ENCODE measurements around the gene CIRBP. TPM values are rescaled to one million over a fixed set of nuclear protein-coding genes. Genes with fewer than 3 reads are reported as not detected.

The CIRBP gene
- total and polyA plus RNA-seq, 9 of the 15 experiments (the other 6 are each of a cell fraction or from before 2014, with no cell fraction given), result 20.5 to 327 (median 176) TPM

- TF ChIP-seq, protein P1, sequence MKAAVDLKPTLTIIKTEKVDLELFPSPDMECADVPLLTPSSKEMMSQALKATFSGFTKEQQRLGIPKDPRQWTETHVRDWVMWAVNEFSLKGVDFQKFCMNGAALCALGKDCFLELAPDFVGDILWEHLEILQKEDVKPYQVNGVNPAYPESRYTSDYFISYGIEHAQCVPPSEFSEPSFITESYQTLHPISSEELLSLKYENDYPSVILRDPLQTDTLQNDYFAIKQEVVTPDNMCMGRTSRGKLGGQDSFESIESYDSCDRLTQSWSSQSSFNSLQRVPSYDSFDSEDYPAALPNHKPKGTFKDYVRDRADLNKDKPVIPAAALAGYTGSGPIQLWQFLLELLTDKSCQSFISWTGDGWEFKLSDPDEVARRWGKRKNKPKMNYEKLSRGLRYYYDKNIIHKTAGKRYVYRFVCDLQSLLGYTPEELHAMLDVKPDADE (conservative IDR thresholded peaks at IDR 0.05; ENCODE audit: control insufficient read depth, low read depth, low read length), result peak; percentile 30; the same call in 1 of the 2 replicates
- TF ChIP-seq SMAD4 (CRISPR knock-in tag; conservative IDR thresholded peaks at IDR 0.05) (peak; percentile 77), HMGN3 (IDR thresholded peaks at IDR 0.05; ENCODE audit: borderline replicate concordance, extremely low read depth, insufficient read length, low read depth, low read length) (peak; percentile 84), MYC (IDR thresholded peaks at IDR 0.05; ENCODE audit: low read depth, low read length) (0 out of 2 replicates have a peak, but pooled peaks have one; percentile 14), MYC (CRISPR knock-in tag; IDR thresholded peaks at IDR 0.05; ENCODE audit: borderline replicate concordance, low read depth) (no peak), KLF10 (CRISPR knock-in tag; IDR thresholded peaks at IDR 0.05) (no peak), SRSF1 (IDR thresholded peaks at IDR 0.05; ENCODE audit: low read depth, low read length) (no peak), NCOA6 (IDR thresholded peaks at IDR 0.05) (no peak), GABPA (tag; conservative IDR thresholded peaks at IDR 0.05; ENCODE audit: low read depth) (peak; percentile 45), GATAD2B (IDR thresholded peaks at IDR 0.05; ENCODE audit: borderline replicate concordance) (peak; percentile 89; the same call in 1 of the 2 replicates), CREB3L1 (IDR thresholded peaks at IDR 0.05; ENCODE audit: borderline replicate concordance, low read depth) (no peak), NFIX (CRISPR knock-in tag; IDR thresholded peaks at IDR 0.05; ENCODE audit: low read depth) (no peak), MAZ (CRISPR knock-in tag; conservative IDR thresholded peaks at IDR 0.05 in 1 of 2, IDR thresholded peaks at IDR 0.05 in 1 of 2) (0 out of 4 replicates have a peak, but pooled peaks of 1 of the 2 experiments have one; percentile 18)
- TF ChIP-seq, protein P2, sequence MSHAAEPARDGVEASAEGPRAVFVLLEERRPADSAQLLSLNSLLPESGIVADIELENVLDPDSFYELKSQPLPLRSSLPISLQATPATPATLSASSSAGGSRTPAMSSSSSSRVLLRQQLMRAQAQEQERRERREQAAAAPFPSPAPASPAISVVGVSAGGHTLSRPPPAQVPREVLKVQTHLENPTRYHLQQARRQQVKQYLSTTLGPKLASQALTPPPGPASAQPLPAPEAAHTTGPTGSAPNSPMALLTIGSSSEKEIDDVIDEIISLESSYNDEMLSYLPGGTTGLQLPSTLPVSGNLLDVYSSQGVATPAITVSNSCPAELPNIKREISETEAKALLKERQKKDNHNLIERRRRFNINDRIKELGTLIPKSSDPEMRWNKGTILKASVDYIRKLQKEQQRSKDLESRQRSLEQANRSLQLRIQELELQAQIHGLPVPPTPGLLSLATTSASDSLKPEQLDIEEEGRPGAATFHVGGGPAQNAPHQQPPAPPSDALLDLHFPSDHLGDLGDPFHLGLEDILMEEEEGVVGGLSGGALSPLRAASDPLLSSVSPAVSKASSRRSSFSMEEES (CRISPR knock-in tag; IDR thresholded peaks at IDR 0.05), result peak; percentile 10; the same call in 1 of the 2 replicates
- TF ChIP-seq, protein P3, sequence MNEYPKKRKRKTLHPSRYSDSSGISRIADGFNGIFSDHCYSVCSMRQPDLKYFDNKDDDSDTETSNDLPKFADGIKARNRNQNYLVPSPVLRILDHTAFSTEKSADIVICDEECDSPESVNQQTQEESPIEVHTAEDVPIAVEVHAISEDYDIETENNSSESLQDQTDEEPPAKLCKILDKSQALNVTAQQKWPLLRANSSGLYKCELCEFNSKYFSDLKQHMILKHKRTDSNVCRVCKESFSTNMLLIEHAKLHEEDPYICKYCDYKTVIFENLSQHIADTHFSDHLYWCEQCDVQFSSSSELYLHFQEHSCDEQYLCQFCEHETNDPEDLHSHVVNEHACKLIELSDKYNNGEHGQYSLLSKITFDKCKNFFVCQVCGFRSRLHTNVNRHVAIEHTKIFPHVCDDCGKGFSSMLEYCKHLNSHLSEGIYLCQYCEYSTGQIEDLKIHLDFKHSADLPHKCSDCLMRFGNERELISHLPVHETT (CRISPR knock-in tag; conservative IDR thresholded peaks at IDR 0.05 in 1 of 2, IDR thresholded peaks at IDR 0.05 in 1 of 2), result peak in 1 of 2 experiments; percentile 98; a peak in 2 of 4 replicates
- TF ChIP-seq, protein P4, sequence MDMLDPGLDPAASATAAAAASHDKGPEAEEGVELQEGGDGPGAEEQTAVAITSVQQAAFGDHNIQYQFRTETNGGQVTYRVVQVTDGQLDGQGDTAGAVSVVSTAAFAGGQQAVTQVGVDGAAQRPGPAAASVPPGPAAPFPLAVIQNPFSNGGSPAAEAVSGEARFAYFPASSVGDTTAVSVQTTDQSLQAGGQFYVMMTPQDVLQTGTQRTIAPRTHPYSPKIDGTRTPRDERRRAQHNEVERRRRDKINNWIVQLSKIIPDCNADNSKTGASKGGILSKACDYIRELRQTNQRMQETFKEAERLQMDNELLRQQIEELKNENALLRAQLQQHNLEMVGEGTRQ (CRISPR knock-in tag; IDR thresholded peaks at IDR 0.05), result peak; percentile 64
- TF ChIP-seq, protein P5, sequence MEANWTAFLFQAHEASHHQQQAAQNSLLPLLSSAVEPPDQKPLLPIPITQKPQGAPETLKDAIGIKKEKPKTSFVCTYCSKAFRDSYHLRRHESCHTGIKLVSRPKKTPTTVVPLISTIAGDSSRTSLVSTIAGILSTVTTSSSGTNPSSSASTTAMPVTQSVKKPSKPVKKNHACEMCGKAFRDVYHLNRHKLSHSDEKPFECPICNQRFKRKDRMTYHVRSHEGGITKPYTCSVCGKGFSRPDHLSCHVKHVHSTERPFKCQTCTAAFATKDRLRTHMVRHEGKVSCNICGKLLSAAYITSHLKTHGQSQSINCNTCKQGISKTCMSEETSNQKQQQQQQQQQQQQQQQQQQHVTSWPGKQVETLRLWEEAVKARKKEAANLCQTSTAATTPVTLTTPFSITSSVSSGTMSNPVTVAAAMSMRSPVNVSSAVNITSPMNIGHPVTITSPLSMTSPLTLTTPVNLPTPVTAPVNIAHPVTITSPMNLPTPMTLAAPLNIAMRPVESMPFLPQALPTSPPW (CRISPR knock-in tag; IDR thresholded peaks at IDR 0.05), result peak; percentile 82
These were observed 31.3 kb upstream of the CIRBP start, which contains the start of gene CBARP (continued) for GRCh38 chr19:1237754-1238368.

Measured in K562 (cell line).